ENCODE results near the gene GNB1L. TPM values are rescaled to one million over a fixed set of nuclear protein-coding genes. Genes with fewer than 3 reads are reported as not detected.

GNB1L gene
- polyA plus RNA-seq, 1 donor from 2014 or later, result 16.5 TPM

DNA sequence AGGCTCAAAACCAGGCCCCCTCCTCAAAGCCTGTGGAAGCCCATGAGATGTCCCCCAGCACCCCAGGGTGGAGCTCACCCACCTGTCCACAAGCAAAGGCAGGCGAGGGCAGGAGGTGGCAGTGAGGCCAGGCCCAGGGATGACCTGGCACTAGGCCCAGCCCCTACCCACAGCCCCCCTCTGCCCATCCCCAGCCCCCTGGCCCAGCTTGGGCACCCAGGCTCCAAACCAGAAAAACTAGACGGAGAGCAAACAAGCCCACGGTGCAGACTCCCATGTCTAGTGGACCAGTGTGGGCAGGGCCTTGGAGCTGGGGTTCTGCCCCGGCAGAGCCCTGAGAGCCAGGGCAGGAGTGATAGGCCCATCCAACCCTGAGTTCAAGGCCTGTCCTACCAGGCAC lies 111.0 kb downstream of the GNB1L start:
- no peaks in the 10 kb centered on the region for H4K20me1 ChIP-seq (ENCODE audit: insufficient read depth)
- H3K27me3 ChIP-seq (ENCODE audit: insufficient read depth, low read depth, low read length), result no peaks in the 10 kb centered on the region
- no peak overlapping the region for H3K9ac ChIP-seq (ENCODE audit: low read length)
- H3K4me2 ChIP-seq (ENCODE audit: low read length), result no peak overlapping the region
- H2AFZ ChIP-seq (ENCODE audit: low read depth, low read length), result no peak overlapping the region
- no peaks in the 10 kb centered on the region for H3K9me3 ChIP-seq (ENCODE audit: low read length)
- no peaks in the 10 kb centered on the region for H3K36me3 ChIP-seq (ENCODE audit: insufficient read depth, low read length)
- no peak for TF ChIP-seq TAF1 (IDR thresholded peaks at IDR 0.05; ENCODE audit: low read depth)
- no peak for TF ChIP-seq MXI1 (conservative IDR thresholded peaks at IDR 0.05; ENCODE audit: poor library complexity, severe bottlenecking)
- TF ChIP-seq SMC3 (conservative IDR thresholded peaks at IDR 0.05; ENCODE audit: poor library complexity), result no peak
- no peak for TF ChIP-seq POLR2AphosphoS5 (IDR thresholded peaks at IDR 0.05)
- no peak for TF ChIP-seq RAD21 (conservative IDR thresholded peaks at IDR 0.05)
- no peak for TF ChIP-seq EZH2 (IDR thresholded peaks at IDR 0.05; ENCODE audit: borderline replicate concordance, insufficient read depth, low read length, poor library complexity, severe bottlenecking)
- no peak overlapping the region for H3K4me3 ChIP-seq (ENCODE audit: low read length)
- no peak overlapping the region for H3K27ac ChIP-seq (ENCODE audit: low read length)
- H3K79me2 ChIP-seq (replicated peaks; ENCODE audit: insufficient read depth, low read length), result no peaks in the 10 kb centered on the region
- no peaks in the 10 kb centered on the region for H3K9me2 ChIP-seq (ENCODE audit: insufficient read depth, low read length)
- H3F3A ChIP-seq (ENCODE audit: insufficient read depth, low read length, poor library complexity, severe bottlenecking), result no peaks in the 10 kb centered on the region

DNA sequence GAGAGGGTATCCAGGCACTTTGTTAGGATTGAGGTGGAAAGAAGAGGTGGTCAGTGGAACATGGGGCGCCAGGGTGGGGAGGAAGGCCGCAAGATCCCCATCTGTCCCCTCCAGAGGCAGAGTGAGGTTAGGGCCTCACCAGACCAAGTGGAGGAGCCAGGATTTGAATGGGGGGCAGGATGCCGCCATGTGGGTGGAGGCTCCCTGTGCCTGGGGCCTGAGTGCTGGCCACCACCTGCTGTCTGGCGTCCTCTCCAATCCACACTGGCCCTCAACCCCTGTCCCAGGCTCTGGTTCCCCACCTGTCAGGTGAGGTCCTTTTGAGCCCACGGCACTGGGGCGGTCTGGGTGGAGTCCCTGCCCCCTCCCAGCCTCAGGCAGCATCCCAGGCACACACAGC lies 111.6 kb downstream of the GNB1L start:
- no peaks in the 10 kb centered on the region for H4K20me1 ChIP-seq (ENCODE audit: insufficient read depth)
- no peaks in the 10 kb centered on the region for H3K79me2 ChIP-seq (replicated peaks; ENCODE audit: insufficient read depth, low read length)
- H3K27ac ChIP-seq (ENCODE audit: low read length), result no peak overlapping the region
- H3F3A ChIP-seq (ENCODE audit: insufficient read depth, low read length, poor library complexity, severe bottlenecking), result no peaks in the 10 kb centered on the region
- no peaks in the 10 kb centered on the region for H3K9me2 ChIP-seq (ENCODE audit: insufficient read depth, low read length)
- no peak overlapping the region for H3K4me2 ChIP-seq (ENCODE audit: low read length)
- no peak overlapping the region for H3K4me3 ChIP-seq (ENCODE audit: low read length)
- H3K36me3 ChIP-seq (ENCODE audit: insufficient read depth, low read length), result no peaks in the 10 kb centered on the region
- H3K27me3 ChIP-seq (ENCODE audit: insufficient read depth, low read depth, low read length), result no peaks in the 10 kb centered on the region
- H3K9me3 ChIP-seq (ENCODE audit: low read length), result no peaks in the 10 kb centered on the region
- no peak overlapping the region for H3K9ac ChIP-seq (ENCODE audit: low read length)
- no peak overlapping the region for H2AFZ ChIP-seq (ENCODE audit: low read depth, low read length)
- TF ChIP-seq POLR2AphosphoS5 (IDR thresholded peaks at IDR 0.05), result no peak
- TF ChIP-seq, protein P1, sequence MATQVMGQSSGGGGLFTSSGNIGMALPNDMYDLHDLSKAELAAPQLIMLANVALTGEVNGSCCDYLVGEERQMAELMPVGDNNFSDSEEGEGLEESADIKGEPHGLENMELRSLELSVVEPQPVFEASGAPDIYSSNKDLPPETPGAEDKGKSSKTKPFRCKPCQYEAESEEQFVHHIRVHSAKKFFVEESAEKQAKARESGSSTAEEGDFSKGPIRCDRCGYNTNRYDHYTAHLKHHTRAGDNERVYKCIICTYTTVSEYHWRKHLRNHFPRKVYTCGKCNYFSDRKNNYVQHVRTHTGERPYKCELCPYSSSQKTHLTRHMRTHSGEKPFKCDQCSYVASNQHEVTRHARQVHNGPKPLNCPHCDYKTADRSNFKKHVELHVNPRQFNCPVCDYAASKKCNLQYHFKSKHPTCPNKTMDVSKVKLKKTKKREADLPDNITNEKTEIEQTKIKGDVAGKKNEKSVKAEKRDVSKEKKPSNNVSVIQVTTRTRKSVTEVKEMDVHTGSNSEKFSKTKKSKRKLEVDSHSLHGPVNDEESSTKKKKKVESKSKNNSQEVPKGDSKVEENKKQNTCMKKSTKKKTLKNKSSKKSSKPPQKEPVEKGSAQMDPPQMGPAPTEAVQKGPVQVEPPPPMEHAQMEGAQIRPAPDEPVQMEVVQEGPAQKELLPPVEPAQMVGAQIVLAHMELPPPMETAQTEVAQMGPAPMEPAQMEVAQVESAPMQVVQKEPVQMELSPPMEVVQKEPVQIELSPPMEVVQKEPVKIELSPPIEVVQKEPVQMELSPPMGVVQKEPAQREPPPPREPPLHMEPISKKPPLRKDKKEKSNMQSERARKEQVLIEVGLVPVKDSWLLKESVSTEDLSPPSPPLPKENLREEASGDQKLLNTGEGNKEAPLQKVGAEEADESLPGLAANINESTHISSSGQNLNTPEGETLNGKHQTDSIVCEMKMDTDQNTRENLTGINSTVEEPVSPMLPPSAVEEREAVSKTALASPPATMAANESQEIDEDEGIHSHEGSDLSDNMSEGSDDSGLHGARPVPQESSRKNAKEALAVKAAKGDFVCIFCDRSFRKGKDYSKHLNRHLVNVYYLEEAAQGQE (IDR thresholded peaks at IDR 0.05; ENCODE audit: borderline replicate concordance), result no peak
- TF ChIP-seq EP300 (conservative IDR thresholded peaks at IDR 0.05; ENCODE audit: poor library complexity, severe bottlenecking), result no peak
- no peak for TF ChIP-seq RAD21 (conservative IDR thresholded peaks at IDR 0.05)
- TF ChIP-seq, protein P2, sequence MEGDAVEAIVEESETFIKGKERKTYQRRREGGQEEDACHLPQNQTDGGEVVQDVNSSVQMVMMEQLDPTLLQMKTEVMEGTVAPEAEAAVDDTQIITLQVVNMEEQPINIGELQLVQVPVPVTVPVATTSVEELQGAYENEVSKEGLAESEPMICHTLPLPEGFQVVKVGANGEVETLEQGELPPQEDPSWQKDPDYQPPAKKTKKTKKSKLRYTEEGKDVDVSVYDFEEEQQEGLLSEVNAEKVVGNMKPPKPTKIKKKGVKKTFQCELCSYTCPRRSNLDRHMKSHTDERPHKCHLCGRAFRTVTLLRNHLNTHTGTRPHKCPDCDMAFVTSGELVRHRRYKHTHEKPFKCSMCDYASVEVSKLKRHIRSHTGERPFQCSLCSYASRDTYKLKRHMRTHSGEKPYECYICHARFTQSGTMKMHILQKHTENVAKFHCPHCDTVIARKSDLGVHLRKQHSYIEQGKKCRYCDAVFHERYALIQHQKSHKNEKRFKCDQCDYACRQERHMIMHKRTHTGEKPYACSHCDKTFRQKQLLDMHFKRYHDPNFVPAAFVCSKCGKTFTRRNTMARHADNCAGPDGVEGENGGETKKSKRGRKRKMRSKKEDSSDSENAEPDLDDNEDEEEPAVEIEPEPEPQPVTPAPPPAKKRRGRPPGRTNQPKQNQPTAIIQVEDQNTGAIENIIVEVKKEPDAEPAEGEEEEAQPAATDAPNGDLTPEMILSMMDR (IDR thresholded peaks at IDR 0.05; ENCODE audit: poor library complexity, severe bottlenecking), result no peak
- TF ChIP-seq TAF1 (IDR thresholded peaks at IDR 0.05; ENCODE audit: low read depth), result no peak
- TF ChIP-seq SMC3 (conservative IDR thresholded peaks at IDR 0.05; ENCODE audit: poor library complexity), result no peak
- no peak for TF ChIP-seq MXI1 (conservative IDR thresholded peaks at IDR 0.05; ENCODE audit: poor library complexity, severe bottlenecking)
- TF ChIP-seq EZH2 (IDR thresholded peaks at IDR 0.05; ENCODE audit: borderline replicate concordance, insufficient read depth, low read length, poor library complexity, severe bottlenecking), result no peak
